ENCODE results near the gene LRTM2. TPM values are rescaled to one million over a fixed set of nuclear protein-coding genes. Genes with fewer than 3 reads are reported as not detected.

The LRTM2 gene
- polyA plus RNA-seq, 1 donor (not counting 4 experiments of a cell fraction or from before 2014, with no cell fraction given) = not detected

DNA sequence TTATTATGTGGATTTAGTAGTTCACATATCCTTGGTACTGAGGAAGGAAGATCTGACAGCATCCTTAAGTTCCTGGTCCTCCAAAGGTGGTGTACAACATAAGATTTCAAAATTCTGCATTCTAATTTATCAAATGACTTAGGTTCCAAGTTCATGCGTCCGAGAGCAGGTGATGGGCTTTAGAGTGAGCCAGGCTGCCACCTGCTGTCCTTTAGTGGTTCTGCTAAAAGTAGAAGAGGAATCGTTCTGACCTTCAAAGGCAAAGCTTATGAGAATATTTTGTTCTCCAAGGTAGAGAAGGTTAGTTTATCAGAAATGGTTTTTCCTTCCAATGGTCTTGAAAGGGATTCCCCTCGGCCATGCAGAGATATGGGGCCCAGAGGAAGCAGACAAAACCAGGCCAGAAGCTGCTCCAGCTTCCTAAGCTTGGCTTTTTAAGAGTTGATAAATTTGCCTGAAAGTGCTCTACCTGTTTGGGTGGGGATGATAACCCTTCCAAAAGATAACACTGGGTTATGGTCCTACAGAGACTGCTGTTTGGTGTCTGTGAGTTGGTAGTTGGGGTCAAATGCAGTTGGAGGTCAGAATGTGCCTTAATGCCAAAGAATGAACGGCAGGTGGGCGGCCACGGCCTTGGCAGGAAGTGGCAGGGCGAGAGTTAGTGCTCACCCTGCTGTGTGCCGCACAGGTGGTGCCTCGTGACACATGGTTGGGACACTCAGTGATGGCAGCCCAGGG lies 29.1 kb upstream of the LRTM2 start:
- H3K79me2 ChIP-seq (ENCODE audit: control insufficient read depth, insufficient read depth, low read length) = no peaks in the 10 kb centered on the region
- FAIRE-seq = peak; percentile 85
- H4K20me1 ChIP-seq (ENCODE audit: control insufficient read depth, extremely low read depth, insufficient read depth, low read length) = peaks cover 2% of the 10 kb centered on the region
- H3K27ac ChIP-seq (ENCODE audit: control insufficient read depth, insufficient read depth, low read length) = no peak overlapping the region
- H3K4me1 ChIP-seq (ENCODE audit: control insufficient read depth, extremely low read depth, insufficient read depth, low read length) = peaks cover 2% of the 10 kb centered on the region
- H3K9ac ChIP-seq (ENCODE audit: control insufficient read depth, extremely low read depth, insufficient read depth, low read length) = no peak overlapping the region
- H3K4me2 ChIP-seq (ENCODE audit: control insufficient read depth, extremely low read depth, insufficient read depth, low read depth, low read length) = no peak overlapping the region
- no peak for TF ChIP-seq EZH2 (IDR thresholded peaks at IDR 0.05; ENCODE audit: low read length)
- TF ChIP-seq CTCF (optimal IDR thresholded peaks at IDR 0.05 in 1 of 3, IDR thresholded peaks at IDR 0.05 in 1 of 3, conservative IDR thresholded peaks at IDR 0.05 in 1 of 3; ENCODE audit: extremely low read depth in 1 of 3, insufficient read depth in 2 of 3, low read length in 3 of 3) = peak; percentile 60 to 85 (median 74)
- no peak overlapping the region for H3K4me3 ChIP-seq (ENCODE audit: control insufficient read depth in 2 of 3, extremely low read depth in 1 of 3, insufficient read depth in 2 of 3, low read depth in 1 of 3, low read length in 3 of 3)
- no peaks in the 10 kb centered on the region for H3K27me3 ChIP-seq (ENCODE audit: control insufficient read depth, extremely low read depth, insufficient read depth, low read length)
- H3K9me1 ChIP-seq (ENCODE audit: control insufficient read depth, extremely low read depth, insufficient read depth, low read length) = no peaks in the 10 kb centered on the region
- no peaks in the 10 kb centered on the region for H3K9me3 ChIP-seq (ENCODE audit: control insufficient read depth, low read depth, low read length)
- dilution Hi-C loops (cut with MboI; ENCODE audit: extremely low pct_ligation_motif_present, low sequenced_read_pairs) = no loop called here
- H3K36me3 ChIP-seq (ENCODE audit: control insufficient read depth in 2 of 2, extremely low read depth in 1 of 2, insufficient read depth in 2 of 2, low read length in 2 of 2) = peaks cover 7 to 11% of the 10 kb centered on the region in 2 experiments
- H2AFZ ChIP-seq (ENCODE audit: control insufficient read depth, low read length) = no peak overlapping the region
- DNase-seq (ENCODE audit: low read depth, low spot score) = no peak

DNA sequence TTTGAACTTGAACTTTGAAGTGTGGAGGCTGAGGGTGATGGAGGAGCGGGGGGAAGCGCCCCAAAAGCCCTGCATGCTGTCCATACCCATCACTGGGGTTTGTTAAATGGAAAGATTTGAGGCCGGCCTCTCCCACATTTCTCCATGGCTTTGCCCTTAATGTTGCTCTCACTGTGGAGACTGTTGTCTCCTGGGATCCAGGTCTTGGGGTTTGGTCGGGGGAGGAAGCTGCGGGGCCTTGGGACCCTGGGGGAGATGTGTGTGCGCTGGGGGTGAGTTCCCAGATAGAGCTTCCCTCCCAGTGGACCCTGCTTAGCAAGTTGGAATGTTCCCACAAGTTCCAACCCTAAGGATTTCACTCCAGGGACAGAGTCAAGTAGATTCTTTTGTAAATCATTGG lies 28.0 kb upstream of the LRTM2 start:
- Histone ChIP-seq H3K79me2 (ENCODE audit: control insufficient read depth, insufficient read depth, low read length) (no peaks in the 10 kb centered on the region), H2AFZ (ENCODE audit: control insufficient read depth, low read length) (no peak overlapping the region), H3K9me3 (ENCODE audit: control insufficient read depth, low read depth, low read length) (no peaks in the 10 kb centered on the region), H3K27me3 (ENCODE audit: control insufficient read depth, extremely low read depth, insufficient read depth, low read length) (no peaks in the 10 kb centered on the region), H3K4me1 (ENCODE audit: control insufficient read depth, extremely low read depth, insufficient read depth, low read length) (peaks cover 8% of the 10 kb centered on the region), H3K9me1 (ENCODE audit: control insufficient read depth, extremely low read depth, insufficient read depth, low read length) (no peaks in the 10 kb centered on the region), H3K27ac (ENCODE audit: control insufficient read depth, insufficient read depth, low read length) (no peak overlapping the region), H3K4me3 (ENCODE audit: control insufficient read depth in 2 of 3, extremely low read depth in 1 of 3, insufficient read depth in 2 of 3, low read depth in 1 of 3, low read length in 3 of 3) (no peak overlapping the region), H3K9ac (ENCODE audit: control insufficient read depth, extremely low read depth, insufficient read depth, low read length) (no peak overlapping the region), H4K20me1 (ENCODE audit: control insufficient read depth, extremely low read depth, insufficient read depth, low read length) (peaks cover 2% of the 10 kb centered on the region), H3K36me3 (ENCODE audit: control insufficient read depth in 2 of 2, extremely low read depth in 1 of 2, insufficient read depth in 2 of 2, low read length in 2 of 2) (peaks cover 2 to 11% of the 10 kb centered on the region in 2 experiments), H3K4me2 (ENCODE audit: control insufficient read depth, extremely low read depth, insufficient read depth, low read depth, low read length) (no peak overlapping the region)
- TF ChIP-seq EZH2 (IDR thresholded peaks at IDR 0.05; ENCODE audit: low read length) = no peak
- no peak for TF ChIP-seq CTCF (optimal IDR thresholded peaks at IDR 0.05 in 1 of 3, IDR thresholded peaks at IDR 0.05 in 1 of 3, conservative IDR thresholded peaks at IDR 0.05 in 1 of 3; ENCODE audit: extremely low read depth in 1 of 3, insufficient read depth in 2 of 3, low read length in 3 of 3)
- no peak for FAIRE-seq
- dilution Hi-C loops (cut with MboI; ENCODE audit: extremely low pct_ligation_motif_present, low sequenced_read_pairs) = no loop called here
- no peak for DNase-seq (ENCODE audit: low read depth, low spot score)
